HepG2 (cell line): ENCODE measurements around the gene RPS8. TPM values are rescaled to one million over a fixed set of nuclear protein-coding genes. Genes with fewer than 3 reads are reported as not detected.

Source experiments
- ATF5 ChIP-seq: sonication (generic); formaldehyde crosslinking; IDR thresholded peaks from 2 replicates; pipeline ENCODE4 v1.4.0; 2020; ENCODE audit warnings: mild to moderate bottlenecking, low read depth, missing genetic modification reagents
- CEBPG ChIP-seq: IDR thresholded peaks from 2 replicates; pipeline ENCODE4 v1.6.1; 2016
- ESRRA ChIP-seq: sonication (generic); formaldehyde crosslinking; IDR thresholded peaks from 2 replicates; pipeline ENCODE4 v1.5.1; 2020; ENCODE audit warnings: mild to moderate bottlenecking, low read depth, missing genetic modification reagents
- FOXA3 ChIP-seq: IDR thresholded peaks from 2 replicates; pipeline ENCODE4 v1.6.1; 2016; ENCODE audit warnings: missing genetic modification reagents, missing compliant biosample characterization
- HNRNPL ChIP-seq: fragments of 200-400 bp; formaldehyde crosslinking; IDR thresholded peaks from 2 replicates; pipeline ENCODE4 v1.6.1; 2017; ENCODE audit warnings: mild to moderate bottlenecking, low read depth, low read length
- HNRNPLL ChIP-seq: fragments of 200-400 bp; formaldehyde crosslinking; IDR thresholded peaks from 2 replicates; pipeline ENCODE4 v1.6.1; 2017; ENCODE audit warnings: mild to moderate bottlenecking, low read depth, low read length; ENCODE audit not compliant: poor library complexity, severe bottlenecking
- ISX ChIP-seq: sonication (generic); formaldehyde crosslinking; conservative IDR thresholded peaks from 2 replicates; pipeline ENCODE4 v1.5.0; 2020; ENCODE audit warnings: missing genetic modification reagents
- POGZ ChIP-seq: sonication (generic); formaldehyde crosslinking; IDR thresholded peaks from 2 replicates; pipeline ENCODE4 v1.4.0; 2020; ENCODE audit warnings: mild to moderate bottlenecking, missing genetic modification reagents
- RARA ChIP-seq: IDR thresholded peaks from 2 replicates; pipeline ENCODE4 v1.6.1; 2016; ENCODE audit warnings: missing genetic modification reagents, missing compliant biosample characterization
- SALL2 ChIP-seq: sonication (generic); formaldehyde crosslinking; IDR thresholded peaks from 2 replicates; pipeline ENCODE4 v1.8.1; 2023; ENCODE audit warnings: mild to moderate bottlenecking, missing genetic modification reagents, inconsistent platforms
- SOX5 ChIP-seq: IDR thresholded peaks from 2 replicates; pipeline ENCODE4 v1.6.1; 2016; ENCODE audit warnings: borderline replicate concordance
- SSRP1 ChIP-seq: IDR thresholded peaks from 2 replicates; pipeline ENCODE4 v1.6.1; 2016; ENCODE audit warnings: control low read depth
- TCF12 ChIP-seq, 2 experiments: fragments of 450-650 bp in 1 of 2; sonication (generic) in 1 of 2; formaldehyde crosslinking in 1 of 2; IDR thresholded peaks; 2 replicates each; pipeline versions ENCODE4 v1.6.1 to v1.8.0; 2017 to 2022; ENCODE audit warnings: antibody characterized with exemption in 1 of 2, mild to moderate bottlenecking in 1 of 2, missing genetic modification reagents in 1 of 2, moderate library complexity in 1 of 2
- ZBTB7B ChIP-seq: sonication (generic); formaldehyde crosslinking; IDR thresholded peaks from 2 replicates; pipeline ENCODE4 v1.4.0; 2020; ENCODE audit warnings: missing genetic modification reagents
- ZFP41 ChIP-seq: sonication (generic); formaldehyde crosslinking; IDR thresholded peaks from 2 replicates; pipeline ENCODE4 v1.4.0; 2020; ENCODE audit warnings: mild to moderate bottlenecking, missing genetic modification reagents, borderline replicate concordance
- ZKSCAN8 ChIP-seq: IDR thresholded peaks from 2 replicates; pipeline ENCODE4 v1.6.1; 2016; ENCODE audit warnings: borderline replicate concordance, missing genetic modification reagents, missing compliant biosample characterization
- ZMAT3 ChIP-seq: sonication (generic); formaldehyde crosslinking; conservative IDR thresholded peaks from 2 replicates; pipeline ENCODE4 v1.7.0; 2021; ENCODE audit warnings: missing genetic modification reagents
- ZMYM4 ChIP-seq: sonication (generic); formaldehyde crosslinking; IDR thresholded peaks from 2 replicates; pipeline ENCODE4 v1.8.1; 2023; ENCODE audit warnings: mild to moderate bottlenecking, missing genetic modification reagents
- ZNF24 ChIP-seq: fragments of 450-650 bp; IDR thresholded peaks from 2 replicates; pipeline ENCODE4 v1.6.1; 2017; ENCODE audit warnings: antibody characterized with exemption, mild to moderate bottlenecking
- ZNF292 ChIP-seq: sonication (generic); formaldehyde crosslinking; IDR thresholded peaks from 2 replicates; pipeline ENCODE4 v1.8.1; 2022; ENCODE audit warnings: mild to moderate bottlenecking, low read depth, missing genetic modification reagents, borderline replicate concordance
- ZNF569 ChIP-seq: sonication (generic); formaldehyde crosslinking; IDR thresholded peaks from 2 replicates; pipeline ENCODE4 v1.5.0; 2020; ENCODE audit warnings: mild to moderate bottlenecking, missing genetic modification reagents, moderate library complexity, borderline replicate concordance
- ZNF776 ChIP-seq: sonication (generic); formaldehyde crosslinking; IDR thresholded peaks from 2 replicates; pipeline ENCODE4 v1.4.0; 2020; ENCODE audit warnings: mild to moderate bottlenecking, missing genetic modification reagents
- ZSCAN12 ChIP-seq: sonication (generic); formaldehyde crosslinking; IDR thresholded peaks from 2 replicates; pipeline ENCODE4 v1.9.0; 2021; ENCODE audit warnings: mild to moderate bottlenecking, missing genetic modification reagents
- polyA plus RNA-seq, 8 experiments: library from polyadenylated mRNA; depleted of rRNA in 3 of 8; stranded (reverse) in 7 of 8; unstranded in 1 of 8; fragments of >200 nt; fragmentation: Illumina TruSeq in 4 of 8; extraction: Trizol in 4 of 8; gene quantifications; 2 replicates each; pipeline versions ENCODE4 v1.2.1 to v1.2.3, GENCODE V29; 2011 to 2016; ENCODE audit warnings: low read depth in 4 of 8, missing spikeins in 1 of 8, mixed read lengths in 1 of 8; ENCODE audit not compliant: insufficient read depth in 1 of 8
- total RNA-seq, 5 experiments: library from RNA; depleted of rRNA; stranded (reverse); fragments of >200 nt; fragmentation: Illumina TruSeq; extraction: Trizol; gene quantifications; 2 replicates each; pipeline ENCODE4 v1.2.3, GENCODE V29; 2016; ENCODE audit warnings: low read depth in 1 of 5
- TF ChIP-seq, protein P1 (sequence below): IDR thresholded peaks from 2 replicates; pipeline ENCODE4 v1.6.1; 2018; ENCODE audit warnings: missing genetic modification reagents, mild to moderate bottlenecking, missing compliant biosample characterization
- TF ChIP-seq, protein P2 (sequence below): sonication (generic); formaldehyde crosslinking; IDR thresholded peaks from 2 replicates; pipeline ENCODE4 v1.8.0; 2022; ENCODE audit warnings: missing genetic modification reagents, mild to moderate bottlenecking, inconsistent platforms, borderline replicate concordance
- TF ChIP-seq, protein P3 (sequence below): sonication (generic); formaldehyde crosslinking; IDR thresholded peaks from 2 replicates; pipeline ENCODE4 v1.5.0; 2020; ENCODE audit warnings: mild to moderate bottlenecking, missing genetic modification reagents, moderate library complexity

RPS8 gene
- total and polyA plus RNA-seq, 2 of the 13 experiments (the other 11 are each of a cell fraction or from before 2014, with no cell fraction given): 2,628 to 2,822 TPM

DNA sequence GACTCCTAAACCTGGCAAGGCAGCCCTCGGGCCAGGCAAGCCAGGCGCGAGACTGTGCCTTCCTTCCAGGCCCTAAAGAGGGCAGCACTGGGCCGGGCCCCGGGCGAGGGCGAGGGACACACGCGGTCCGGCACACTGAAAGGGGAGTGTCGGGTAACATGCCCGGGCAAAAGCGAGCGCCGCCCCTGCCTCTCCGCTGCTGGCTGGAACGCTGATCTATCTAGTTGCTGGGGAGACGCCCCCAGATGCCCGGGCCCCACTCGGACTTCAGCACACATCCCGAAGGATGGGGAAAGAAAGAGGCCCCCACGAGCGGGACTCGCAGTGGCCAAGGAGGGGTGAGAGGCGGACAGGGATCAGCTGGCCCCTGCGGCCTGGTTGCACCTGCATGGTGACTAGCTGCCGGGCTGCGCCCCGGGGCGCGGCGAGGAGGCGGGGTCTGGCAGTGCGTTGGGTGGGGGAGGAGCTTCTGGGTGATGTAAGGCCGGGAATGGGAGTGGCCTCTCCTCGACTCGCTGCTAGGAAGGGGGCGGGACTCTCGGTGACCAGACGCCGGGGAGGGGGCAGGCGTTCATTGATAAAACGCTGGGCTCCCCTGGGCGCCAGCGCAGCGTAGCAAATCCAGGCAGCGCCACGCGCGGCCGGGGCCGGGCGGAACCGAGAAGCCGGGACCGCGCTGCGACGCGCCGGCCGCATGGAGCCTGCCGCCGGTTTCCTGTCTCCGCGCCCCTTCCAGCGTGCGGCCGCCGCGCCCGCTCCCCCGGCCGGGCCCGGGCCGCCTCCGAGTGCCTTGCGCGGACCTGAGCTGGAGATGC is 24.6 kb downstream of the RPS8 start, which contains the start of gene PLK3 (continued):
- peak; percentile 94 for TF ChIP-seq HNRNPL
- TF ChIP-seq SALL2 (CRISPR knock-in tag): no peak
- peak; percentile 97 for TF ChIP-seq ATF5 (CRISPR knock-in tag)
- TF ChIP-seq ZMYM4 (CRISPR knock-in tag): peak; percentile 78
- TF ChIP-seq, protein P1, sequence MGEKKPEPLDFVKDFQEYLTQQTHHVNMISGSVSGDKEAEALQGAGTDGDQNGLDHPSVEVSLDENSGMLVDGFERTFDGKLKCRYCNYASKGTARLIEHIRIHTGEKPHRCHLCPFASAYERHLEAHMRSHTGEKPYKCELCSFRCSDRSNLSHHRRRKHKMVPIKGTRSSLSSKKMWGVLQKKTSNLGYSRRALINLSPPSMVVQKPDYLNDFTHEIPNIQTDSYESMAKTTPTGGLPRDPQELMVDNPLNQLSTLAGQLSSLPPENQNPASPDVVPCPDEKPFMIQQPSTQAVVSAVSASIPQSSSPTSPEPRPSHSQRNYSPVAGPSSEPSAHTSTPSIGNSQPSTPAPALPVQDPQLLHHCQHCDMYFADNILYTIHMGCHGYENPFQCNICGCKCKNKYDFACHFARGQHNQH (CRISPR knock-in tag): peak; percentile 88
- peak; percentile 43; the same call in 1 of the 2 replicates for TF ChIP-seq SOX5 (CRISPR knock-in tag)
- TF ChIP-seq ZNF292 (CRISPR knock-in tag): peak; percentile 82
- peak; percentile 74 for TF ChIP-seq HNRNPLL
- no peak for TF ChIP-seq ISX (CRISPR knock-in tag)
- TF ChIP-seq SSRP1 (CRISPR knock-in tag): peak; percentile 69; the same call in 1 of the 2 replicates
- TF ChIP-seq ZSCAN12 (CRISPR knock-in tag): no peak
- TF ChIP-seq ZKSCAN8: peak; percentile 59; the same call in 1 of the 2 replicates
- TF ChIP-seq ESRRA (CRISPR knock-in tag): no peak; the same call in 1 of the 2 replicates
- TF ChIP-seq ZNF776 (CRISPR knock-in tag): no peak; the same call in 1 of the 2 replicates
- peak; percentile 77 for TF ChIP-seq ZNF24
- no peak; the same call in 1 of the 2 replicates for TF ChIP-seq ZMAT3 (CRISPR knock-in tag)
- peak; percentile 55 for TF ChIP-seq CEBPG (CRISPR knock-in tag)
- TF ChIP-seq ZBTB7B (CRISPR knock-in tag): 0 out of 2 replicates have a peak, but pooled peaks have one; percentile 40
- TF ChIP-seq ZFP41 (CRISPR knock-in tag): 0 out of 2 replicates have a peak, but pooled peaks have one; percentile 47
- peak; percentile 24 for TF ChIP-seq RARA (CRISPR knock-in tag)
- TF ChIP-seq ZNF569: peak; percentile 80; the same call in 1 of the 2 replicates
- TF ChIP-seq TCF12 (IDR thresholded peaks at IDR 0.05): no peak
- TF ChIP-seq TCF12 (CRISPR knock-in tag; IDR thresholded peaks at IDR 0.05): peak; percentile 11; the same call in 1 of the 2 replicates
- TF ChIP-seq, protein P2, sequence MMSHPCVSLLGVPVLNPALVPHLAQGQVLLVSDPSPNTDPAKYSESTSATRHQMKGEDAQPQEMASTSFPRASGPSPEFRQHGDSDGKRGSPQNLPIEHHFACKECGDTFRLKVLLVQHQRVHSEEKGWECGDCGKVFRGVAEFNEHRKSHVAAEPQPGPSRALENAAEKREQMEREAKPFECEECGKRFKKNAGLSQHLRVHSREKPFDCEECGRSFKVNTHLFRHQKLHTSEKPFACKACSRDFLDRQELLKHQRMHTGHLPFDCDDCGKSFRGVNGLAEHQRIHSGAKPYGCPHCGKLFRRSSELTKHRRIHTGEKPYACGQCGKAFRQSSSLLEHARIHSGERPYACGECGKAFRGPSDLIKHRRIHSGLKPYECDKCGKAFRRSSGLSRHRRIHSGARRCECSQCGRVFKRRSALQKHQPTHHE: no peak
- TF ChIP-seq, protein P3, sequence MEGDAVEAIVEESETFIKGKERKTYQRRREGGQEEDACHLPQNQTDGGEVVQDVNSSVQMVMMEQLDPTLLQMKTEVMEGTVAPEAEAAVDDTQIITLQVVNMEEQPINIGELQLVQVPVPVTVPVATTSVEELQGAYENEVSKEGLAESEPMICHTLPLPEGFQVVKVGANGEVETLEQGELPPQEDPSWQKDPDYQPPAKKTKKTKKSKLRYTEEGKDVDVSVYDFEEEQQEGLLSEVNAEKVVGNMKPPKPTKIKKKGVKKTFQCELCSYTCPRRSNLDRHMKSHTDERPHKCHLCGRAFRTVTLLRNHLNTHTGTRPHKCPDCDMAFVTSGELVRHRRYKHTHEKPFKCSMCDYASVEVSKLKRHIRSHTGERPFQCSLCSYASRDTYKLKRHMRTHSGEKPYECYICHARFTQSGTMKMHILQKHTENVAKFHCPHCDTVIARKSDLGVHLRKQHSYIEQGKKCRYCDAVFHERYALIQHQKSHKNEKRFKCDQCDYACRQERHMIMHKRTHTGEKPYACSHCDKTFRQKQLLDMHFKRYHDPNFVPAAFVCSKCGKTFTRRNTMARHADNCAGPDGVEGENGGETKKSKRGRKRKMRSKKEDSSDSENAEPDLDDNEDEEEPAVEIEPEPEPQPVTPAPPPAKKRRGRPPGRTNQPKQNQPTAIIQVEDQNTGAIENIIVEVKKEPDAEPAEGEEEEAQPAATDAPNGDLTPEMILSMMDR (CRISPR knock-in tag): peak; percentile 98
- peak; percentile 51 for TF ChIP-seq POGZ (CRISPR knock-in tag)
- peak; percentile 59 for TF ChIP-seq FOXA3 (CRISPR knock-in tag)
